ENCODE data around the gene GRID1.

The GRID1 gene

GRCh38 chr10:86065711-86066251 lies 300.8 kb downstream of the GRID1 start:
- no peak for DNase-seq

GRCh38 chr10:86064931-86065662 lies 301.5 kb downstream of the GRID1 start:
- no peak for DNase-seq
- TF ChIP-seq POLR2A (IDR thresholded peaks at IDR 0.05; ENCODE audit: low read length): no peak
- TF ChIP-seq GATA1 (IDR thresholded peaks at IDR 0.05; ENCODE audit: low read depth, low read length): no peak

More at GRCh38 chr10:86065711-86066251, 300.8 kb downstream of the GRID1 start:
- TF ChIP-seq GATA1 (IDR thresholded peaks at IDR 0.05; ENCODE audit: low read depth, low read length): no peak
- no peak for TF ChIP-seq POLR2A (IDR thresholded peaks at IDR 0.05; ENCODE audit: low read length)

GRCh38 chr10:86064219-86064618 lies 302.4 kb downstream of the GRID1 start:
- no peak for DNase-seq
- TF ChIP-seq POLR2A (IDR thresholded peaks at IDR 0.05; ENCODE audit: low read length): no peak
- TF ChIP-seq GATA1 (IDR thresholded peaks at IDR 0.05; ENCODE audit: low read depth, low read length): no peak

- DNase-seq: no peak
- TF ChIP-seq POLR2A (IDR thresholded peaks at IDR 0.05; ENCODE audit: low read length): no peak
- no peak for TF ChIP-seq GATA1 (IDR thresholded peaks at IDR 0.05; ENCODE audit: low read depth, low read length)
Measured at GRCh38 chr10:86063341-86063740, 303.3 kb downstream of the GRID1 start.

GRCh38 chr10:86062647-86063145 lies 303.9 kb downstream of the GRID1 start:
- TF ChIP-seq GATA1 (IDR thresholded peaks at IDR 0.05; ENCODE audit: low read depth, low read length) (no peak), POLR2A (IDR thresholded peaks at IDR 0.05; ENCODE audit: low read length) (no peak)
- DNase-seq: no peak

GRCh38 chr10:86062198-86062550 lies 304.4 kb downstream of the GRID1 start:
- DNase-seq: no peak
- no peak for TF ChIP-seq GATA1 (IDR thresholded peaks at IDR 0.05; ENCODE audit: low read depth, low read length)
- TF ChIP-seq POLR2A (IDR thresholded peaks at IDR 0.05; ENCODE audit: low read length): no peak

- no peak for TF ChIP-seq POLR2A (IDR thresholded peaks at IDR 0.05; ENCODE audit: low read length)
- TF ChIP-seq GATA1 (IDR thresholded peaks at IDR 0.05; ENCODE audit: low read depth, low read length): no peak
- no peak for DNase-seq
Measured at GRCh38 chr10:86061278-86062197, 305.1 kb downstream of the GRID1 start.

- TF ChIP-seq GATA1 (IDR thresholded peaks at IDR 0.05; ENCODE audit: low read depth, low read length): no peak
Measured at GRCh38 chr10:86060386-86061277, 306.0 kb downstream of the GRID1 start.

GRCh38 chr10:86059892-86060291 lies 306.7 kb downstream of the GRID1 start:
- TF ChIP-seq POLR2A (IDR thresholded peaks at IDR 0.05; ENCODE audit: low read length): no peak
- TF ChIP-seq GATA1 (IDR thresholded peaks at IDR 0.05; ENCODE audit: low read depth, low read length): no peak
- DNase-seq: no peak

More at GRCh38 chr10:86060386-86061277, 306.0 kb downstream of the GRID1 start:
- no peak for DNase-seq

- TF ChIP-seq GATA1 (IDR thresholded peaks at IDR 0.05; ENCODE audit: low read depth, low read length) (no peak), POLR2A (IDR thresholded peaks at IDR 0.05; ENCODE audit: low read length) (no peak)
- no peak for DNase-seq
Measured at GRCh38 chr10:86058964-86059363, 307.6 kb downstream of the GRID1 start.

- no peak for TF ChIP-seq GATA1 (IDR thresholded peaks at IDR 0.05; ENCODE audit: low read depth, low read length)
- no peak for TF ChIP-seq POLR2A (IDR thresholded peaks at IDR 0.05; ENCODE audit: low read length)
Measured at GRCh38 chr10:86057708-86058107, 308.9 kb downstream of the GRID1 start.

GRCh38 chr10:86056672-86057071 lies 309.9 kb downstream of the GRID1 start:
- no peak for TF ChIP-seq GATA1 (IDR thresholded peaks at IDR 0.05; ENCODE audit: low read depth, low read length)
- no peak for TF ChIP-seq POLR2A (IDR thresholded peaks at IDR 0.05; ENCODE audit: low read length)
- DNase-seq: no peak

More at GRCh38 chr10:86057708-86058107, 308.9 kb downstream of the GRID1 start:
- no peak for DNase-seq

- DNase-seq: no peak
Measured at GRCh38 chr10:86055928-86056327, 310.7 kb downstream of the GRID1 start.

More at GRCh38 chr10:86055928-86056327, 310.7 kb downstream of the GRID1 start:
- no peak for TF ChIP-seq GATA1 (IDR thresholded peaks at IDR 0.05; ENCODE audit: low read depth, low read length)
- no peak for TF ChIP-seq POLR2A (IDR thresholded peaks at IDR 0.05; ENCODE audit: low read length)

Data from erythroblast (primary cell).